GM12878 (cell line): ENCODE measurements around the gene IL37. TPM values are rescaled to one million over a fixed set of nuclear protein-coding genes. Genes with fewer than 3 reads are reported as not detected.

Experiments
- ATAC-seq: fragments of 200-7000 bp; cut with Tn5 transposase; 3 replicates; pipeline ENCODE4 v1.9.1; 2020; ENCODE audit warnings: mild to moderate bottlenecking, moderate library complexity
- BruUV-seq: library from RNA; stranded (reverse); fragments of 400-500 nt; replicated peaks from 2 replicates; lab custom pipeline; 2021; lab: Mats Ljungman, UMichigan
- CTCF ChIA-PET: fragments of 300-600 bp; sonication (Branson Sonifier 250); formaldehyde crosslinking; extraction: SDS; loops from one replicate; lab custom pipeline; 2021; ENCODE audit warnings: inconsistent platforms; lab: Yijun Ruan, JAX
- POLR2A ChIA-PET: fragments of 350-600 bp; formaldehyde crosslinking; extraction: SDS; loops from one replicate; lab custom pipeline; 2021; ENCODE audit warnings: inconsistent platforms; lab: Charles Lee
- RAD21 ChIA-PET: fragments of 300-600 bp; sonication (Branson Sonifier 250); formaldehyde crosslinking; loops from one replicate; lab custom pipeline; 2023; ENCODE audit warnings: antibody characterized with exemption; ENCODE audit not compliant: unreplicated experiment; lab: Charles Lee
- SMC1A ChIA-PET: fragments of 300-600 bp; sonication (Branson Sonifier 250); formaldehyde crosslinking; loops from one replicate; lab custom pipeline; 2023; ENCODE audit not compliant: unreplicated experiment, uncharacterized antibody; lab: Charles Lee
- DNase-seq: peaks from one replicate; pipeline ENCODE4 v3.0.0-alpha.2; 2011; ENCODE audit warnings: low read depth, low spot score
- FAIRE-seq: peaks from 3 replicates; lab custom pipeline; 2011; peaks lifted over from hg19 to GRCh38; lab: Jason Lieb, UNC
- H2AFZ ChIP-seq: 2 replicates; pipeline ENCODE4 v1.6.0; 2011; ENCODE audit warnings: low read depth, low read length, control low read depth; ENCODE audit not compliant: control insufficient read depth
- H3K27ac ChIP-seq: 2 replicates; pipeline ENCODE4 v1.5.1; 2011; ENCODE audit warnings: control low read depth; ENCODE audit not compliant: control insufficient read depth, insufficient read depth
- H3K27me3 ChIP-seq, 2 experiments: replicated peaks in 1 of 2; 2 replicates each; pipeline versions ENCODE4 v1.6.0 to v1.6.1; 2011; ENCODE audit warnings: low read length in 1 of 2; ENCODE audit not compliant: control insufficient read depth in 2 of 2, insufficient read depth in 2 of 2
- H3K36me3 ChIP-seq, 2 experiments: 2 replicates each; pipeline ENCODE4 v1.5.1; 2011; ENCODE audit warnings: low read length in 1 of 2; ENCODE audit not compliant: control insufficient read depth in 2 of 2, insufficient read depth in 2 of 2
- H3K4me1 ChIP-seq: 2 replicates; pipeline ENCODE4 v1.6.1; 2011; ENCODE audit warnings: mild to moderate bottlenecking, low read length, moderate library complexity, mixed read lengths; ENCODE audit not compliant: control insufficient read depth, insufficient read depth
- H3K4me2 ChIP-seq: 2 replicates; pipeline ENCODE4 v1.6.0; 2011; ENCODE audit warnings: control low read depth; ENCODE audit not compliant: control insufficient read depth, insufficient read depth
- H3K4me3 ChIP-seq: fragments of 200-600 bp; sonication (generic); 2 replicates; pipeline ENCODE4 v1.5.1; 2016
- H3K79me2 ChIP-seq: 2 replicates; pipeline ENCODE4 v1.6.0; 2011; ENCODE audit warnings: low read length; ENCODE audit not compliant: control insufficient read depth, insufficient read depth
- H3K9ac ChIP-seq: 2 replicates; pipeline ENCODE4 v1.8.0; 2011; ENCODE audit warnings: low read length, control low read depth, mixed read lengths; ENCODE audit not compliant: control insufficient read depth, insufficient read depth
- H3K9me3 ChIP-seq: replicated peaks from 3 replicates; pipeline ENCODE4 v1.5.1; 2011; ENCODE audit warnings: mild to moderate bottlenecking, low read length; ENCODE audit not compliant: control insufficient read depth, insufficient read depth
- H4K20me1 ChIP-seq: 2 replicates; pipeline ENCODE4 v1.6.0; 2011; ENCODE audit not compliant: control insufficient read depth, insufficient read depth
- BACH1 ChIP-seq: fragments of 450-650 bp; IDR thresholded peaks from 2 replicates; pipeline ENCODE4 v1.6.1; 2017; ENCODE audit warnings: mild to moderate bottlenecking, borderline replicate concordance
- CBX5 ChIP-seq: sonication (generic); IDR thresholded peaks from 2 replicates; pipeline ENCODE4 v1.6.1; 2016; ENCODE audit warnings: low read depth, moderate library complexity, mild to moderate bottlenecking, inconsistent platforms
- CEBPB ChIP-seq, 2 experiments: fragments of 150-350 bp in 1 of 2; IDR thresholded peaks; 2 replicates each; pipeline ENCODE4 v1.6.1; 2012 to 2014; ENCODE audit warnings: low read depth in 2 of 2, low read length in 2 of 2, borderline replicate concordance in 1 of 2, inconsistent platforms in 1 of 2
- CHD2 ChIP-seq: IDR thresholded peaks from 2 replicates; pipeline ENCODE4 v1.6.1; 2011; ENCODE audit warnings: low read depth, low read length, improper control_type of control experiment, borderline replicate concordance
- MTA3 ChIP-seq: IDR thresholded peaks from 2 replicates; pipeline ENCODE4 v1.6.1; 2012; ENCODE audit warnings: low read length, inconsistent platforms, borderline replicate concordance
- NR2C1 ChIP-seq: fragments of 450-650 bp; IDR thresholded peaks from 2 replicates; pipeline ENCODE4 v1.6.1; 2017; ENCODE audit warnings: antibody characterized with exemption, mild to moderate bottlenecking, moderate library complexity
- POLR2A ChIP-seq: IDR thresholded peaks from 2 replicates; pipeline ENCODE4 v1.6.1; 2011; ENCODE audit warnings: low read depth, mild to moderate bottlenecking, low read length
- RCOR1 ChIP-seq: conservative IDR thresholded peaks from 2 replicates; pipeline ENCODE4 v1.6.1; 2012; ENCODE audit warnings: low read depth, low read length, improper control_type of control experiment
- SMARCA5 ChIP-seq: fragments of 450-650 bp; IDR thresholded peaks from 2 replicates; pipeline ENCODE4 v1.6.1; 2017; ENCODE audit warnings: mild to moderate bottlenecking
- STAT3 ChIP-seq: IDR thresholded peaks from 2 replicates; pipeline ENCODE4 v1.6.1; 2011; ENCODE audit warnings: low read depth, low read length, improper control_type of control experiment
- ZSCAN29 ChIP-seq: fragments of 450-650 bp; IDR thresholded peaks from 2 replicates; pipeline ENCODE4 v1.6.1; 2017; ENCODE audit warnings: mild to moderate bottlenecking, moderate library complexity
- WGBS: methylation state at CpG from one replicate; pipeline ENCODE4 v1.1.6; 2016; ENCODE audit warnings: low lambda C conversion rate; ENCODE audit not compliant: insufficient replicate concordance, insufficient coverage; ENCODE audit errors: missing lambda C conversion rate; 5-methylcytosine and 5-hydroxymethylcytosine counted together
- in situ Hi-C: fragments of 300-500 bp; cut with MboI; formaldehyde crosslinking; loops from 9 replicates; pipeline ENCODE4 v1.14.3; 2018; ENCODE audit warnings: mixed read lengths
- intact Hi-C: fragments of 100-400 bp; cut with micrococcal nuclease; formaldehyde crosslinking; loops from one replicate; pipeline ENCODE4 v1.14.2; 2022; ENCODE audit not compliant: unreplicated experiment
- polyA plus RNA-seq, 11 experiments: library from polyadenylated mRNA; depleted of rRNA in 4 of 11; unstranded in 6 of 11; stranded (reverse) in 5 of 11; fragments of >200 nt; fragmentation: Nextera tagmentation in 4 of 11; fragmentation: Illumina TruSeq in 1 of 11; extraction: Ambion mirVana in 4 of 11; extraction: Trizol in 1 of 11; gene quantifications; 1 replicate in 1 of 11; 2 replicates in 10 of 11; pipeline versions ENCODE4 v1.2.1 to v1.2.3, GENCODE V29; 2011 to 2016; ENCODE audit warnings: inconsistent platforms in 2 of 11, missing spikeins in 2 of 11, low read depth in 1 of 11
- total RNA-seq, 4 experiments: library from RNA; depleted of rRNA in 3 of 4; stranded (reverse); fragments of >200 nt in 3 of 4; fragmentation: Illumina TruSeq in 1 of 4; extraction: Trizol in 1 of 4; gene quantifications; 2 replicates each; pipeline versions ENCODE4 v1.2.1 to v1.2.3, GENCODE V29; 2013 to 2021
- TF ChIP-seq, protein P1 (sequence below): fragments of 450-650 bp; IDR thresholded peaks from 2 replicates; pipeline ENCODE4 v1.6.1; 2017; ENCODE audit warnings: low read depth, mild to moderate bottlenecking, moderate library complexity
- TF ChIP-seq, protein P2 (sequence below): IDR thresholded peaks from 2 replicates; pipeline ENCODE4 v1.6.1; 2011; ENCODE audit warnings: low read depth, mild to moderate bottlenecking, low read length, moderate library complexity, borderline replicate concordance; ENCODE audit errors: extremely low read depth
- TF ChIP-seq, protein P3 (sequence below): fragments of 450-650 bp; formaldehyde crosslinking; IDR thresholded peaks from 2 replicates; pipeline ENCODE4 v1.4.0; 2022; ENCODE audit warnings: mild to moderate bottlenecking, moderate library complexity
- TF ChIP-seq, protein P4 (sequence below): fragments of 450-650 bp; IDR thresholded peaks from 2 replicates; pipeline ENCODE4 v1.6.1; 2016; ENCODE audit warnings: mild to moderate bottlenecking

Gene IL37
- total and polyA plus RNA-seq, 10 of the 15 experiments (the other 5 are each of a cell fraction or from before 2014, with no cell fraction given) = 0.41 to 0.54 TPM; not detected in 8

DNA sequence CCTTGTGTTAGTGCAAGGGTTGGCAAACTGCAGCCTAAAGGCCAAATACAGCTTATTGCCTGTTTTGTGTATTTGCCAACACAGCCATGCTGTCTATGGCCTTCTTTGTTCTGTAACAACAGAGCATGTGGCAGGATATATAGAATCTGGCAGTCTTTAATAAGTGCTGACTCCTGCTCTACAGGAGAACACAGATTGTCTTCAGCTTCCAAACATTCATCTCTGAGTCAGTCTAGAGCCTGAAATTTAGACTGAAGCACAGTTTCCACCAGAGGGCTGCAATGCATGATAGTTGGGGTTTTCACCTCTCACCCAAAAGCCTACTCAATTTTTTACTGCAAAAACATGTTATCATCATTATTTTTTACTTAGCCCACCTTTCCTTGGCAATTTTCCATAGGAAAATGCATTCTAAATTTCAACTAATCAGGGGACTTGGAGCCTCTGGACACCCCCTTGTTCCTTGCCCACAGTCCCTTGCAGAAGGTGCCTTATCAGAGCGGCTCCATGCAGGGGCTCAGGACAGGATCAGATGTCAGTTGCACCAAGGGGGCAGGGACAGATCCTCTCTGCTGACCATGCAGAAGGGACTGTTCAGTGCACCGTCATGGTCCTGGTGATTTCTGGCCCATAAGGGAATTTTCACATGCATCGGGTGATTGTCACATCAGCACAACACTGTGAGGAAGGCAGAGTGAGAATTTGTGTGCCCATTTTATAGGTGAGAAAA is 12.4 kb downstream of the IL37 start:
- Histone ChIP-seq H3K36me3 (no peaks in the 10 kb centered on the region), H3K9ac (no peak overlapping the region), H3K27ac (no peak overlapping the region), H4K20me1 (no peaks in the 10 kb centered on the region), H2AFZ (no peak overlapping the region), H3K79me2 (no peaks in the 10 kb centered on the region), H3K9me3 (no peaks in the 10 kb centered on the region; the same call in 2 of the 3 replicates), H3K27me3 (peaks cover 2 to 3% of the 10 kb centered on the region in 2 experiments; a peak in 2 of 4 replicates), H3K4me2 (no peak overlapping the region), H3K4me3 (no peak overlapping the region), H3K4me1 (no peaks in the 10 kb centered on the region)
- 19% methylated on average over 3 of the region's 3 CpGs for whole genome bisulfite sequencing
- ChIA-PET POLR2A (no interaction called here), RAD21 (interaction anchor here (0.7 to 1.3 kb wide), 3 partner anchors 18 to 173 kb away, joined by 3 to 4 read pairs (median 3); no protein-coding TSS in a partner anchor), SMC1A (interaction anchor here (1.4 to 2.3 kb wide), 2 partner anchors 18 to 38 kb away, joined by 6 to 11 read pairs; no protein-coding TSS in a partner anchor), CTCF (interaction anchor here (1.4 to 4.3 kb wide), 4 partner anchors 18 to 182 kb away, joined by 4 to 12 read pairs (median 10); no protein-coding TSS in a partner anchor)
- FAIRE-seq = no peak
- in situ Hi-C loops = no loop called here
- no peak for DNase-seq
- BruUV-seq = no TSS peak
- intact Hi-C loops = no loop called here
- ATAC-seq = no peak
- TF ChIP-seq POLR2A = no peak
- no peak for TF ChIP-seq ZSCAN29
- no peak for TF ChIP-seq NR2C1
- no peak for TF ChIP-seq SMARCA5
- no peak for TF ChIP-seq STAT3
- no peak for TF ChIP-seq BACH1
- no peak for TF ChIP-seq CEBPB (IDR thresholded peaks at IDR 0.05; ENCODE audit: borderline replicate concordance in 1 of 2, low read depth in 2 of 2, low read length in 2 of 2)
- TF ChIP-seq, protein P1, sequence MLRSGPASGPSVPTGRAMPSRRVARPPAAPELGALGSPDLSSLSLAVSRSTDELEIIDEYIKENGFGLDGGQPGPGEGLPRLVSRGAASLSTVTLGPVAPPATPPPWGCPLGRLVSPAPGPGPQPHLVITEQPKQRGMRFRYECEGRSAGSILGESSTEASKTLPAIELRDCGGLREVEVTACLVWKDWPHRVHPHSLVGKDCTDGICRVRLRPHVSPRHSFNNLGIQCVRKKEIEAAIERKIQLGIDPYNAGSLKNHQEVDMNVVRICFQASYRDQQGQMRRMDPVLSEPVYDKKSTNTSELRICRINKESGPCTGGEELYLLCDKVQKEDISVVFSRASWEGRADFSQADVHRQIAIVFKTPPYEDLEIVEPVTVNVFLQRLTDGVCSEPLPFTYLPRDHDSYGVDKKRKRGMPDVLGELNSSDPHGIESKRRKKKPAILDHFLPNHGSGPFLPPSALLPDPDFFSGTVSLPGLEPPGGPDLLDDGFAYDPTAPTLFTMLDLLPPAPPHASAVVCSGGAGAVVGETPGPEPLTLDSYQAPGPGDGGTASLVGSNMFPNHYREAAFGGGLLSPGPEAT = no peak
- no peak for TF ChIP-seq CHD2
- TF ChIP-seq, protein P2, sequence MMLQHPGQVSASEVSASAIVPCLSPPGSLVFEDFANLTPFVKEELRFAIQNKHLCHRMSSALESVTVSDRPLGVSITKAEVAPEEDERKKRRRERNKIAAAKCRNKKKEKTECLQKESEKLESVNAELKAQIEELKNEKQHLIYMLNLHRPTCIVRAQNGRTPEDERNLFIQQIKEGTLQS = no peak
- TF ChIP-seq CBX5 = no peak
- TF ChIP-seq, protein P3, sequence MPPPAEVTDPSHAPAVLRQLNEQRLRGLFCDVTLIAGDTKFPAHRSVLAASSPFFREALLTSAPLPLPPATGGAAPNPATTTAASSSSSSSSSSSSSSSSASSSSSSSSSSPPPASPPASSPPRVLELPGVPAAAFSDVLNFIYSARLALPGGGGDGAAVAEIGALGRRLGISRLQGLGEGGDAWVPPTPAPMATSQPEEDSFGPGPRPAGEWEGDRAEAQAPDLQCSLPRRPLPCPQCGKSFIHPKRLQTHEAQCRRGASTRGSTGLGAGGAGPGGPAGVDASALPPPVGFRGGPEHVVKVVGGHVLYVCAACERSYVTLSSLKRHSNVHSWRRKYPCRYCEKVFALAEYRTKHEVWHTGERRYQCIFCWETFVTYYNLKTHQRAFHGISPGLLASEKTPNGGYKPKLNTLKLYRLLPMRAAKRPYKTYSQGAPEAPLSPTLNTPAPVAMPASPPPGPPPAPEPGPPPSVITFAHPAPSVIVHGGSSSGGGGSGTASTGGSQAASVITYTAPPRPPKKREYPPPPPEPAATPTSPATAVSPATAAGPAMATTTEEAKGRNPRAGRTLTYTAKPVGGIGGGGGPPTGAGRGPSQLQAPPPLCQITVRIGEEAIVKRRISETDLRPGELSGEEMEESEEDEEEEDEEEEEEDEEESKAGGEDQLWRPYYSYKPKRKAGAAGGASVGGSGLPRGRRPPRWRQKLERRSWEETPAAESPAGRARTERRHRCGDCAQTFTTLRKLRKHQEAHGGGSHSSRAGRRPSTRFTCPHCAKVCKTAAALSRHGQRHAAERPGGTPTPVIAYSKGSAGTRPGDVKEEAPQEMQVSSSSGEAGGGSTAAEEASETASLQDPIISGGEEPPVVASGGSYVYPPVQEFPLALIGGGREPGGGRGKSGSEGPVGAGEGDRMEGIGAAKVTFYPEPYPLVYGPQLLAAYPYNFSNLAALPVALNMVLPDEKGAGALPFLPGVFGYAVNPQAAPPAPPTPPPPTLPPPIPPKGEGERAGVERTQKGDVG (CRISPR knock-in tag) = no peak
- no peak for TF ChIP-seq RCOR1
- TF ChIP-seq, protein P4, sequence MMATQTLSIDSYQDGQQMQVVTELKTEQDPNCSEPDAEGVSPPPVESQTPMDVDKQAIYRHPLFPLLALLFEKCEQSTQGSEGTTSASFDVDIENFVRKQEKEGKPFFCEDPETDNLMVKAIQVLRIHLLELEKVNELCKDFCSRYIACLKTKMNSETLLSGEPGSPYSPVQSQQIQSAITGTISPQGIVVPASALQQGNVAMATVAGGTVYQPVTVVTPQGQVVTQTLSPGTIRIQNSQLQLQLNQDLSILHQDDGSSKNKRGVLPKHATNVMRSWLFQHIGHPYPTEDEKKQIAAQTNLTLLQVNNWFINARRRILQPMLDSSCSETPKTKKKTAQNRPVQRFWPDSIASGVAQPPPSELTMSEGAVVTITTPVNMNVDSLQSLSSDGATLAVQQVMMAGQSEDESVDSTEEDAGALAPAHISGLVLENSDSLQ = no peak
- no peak for TF ChIP-seq MTA3
